HG03045 (cell line): ENCODE results near the gene TXN.
"Not testable (repeated sequence)": the region's sequence is repeated elsewhere in the genome, so short reads cannot be mapped to it uniquely, and the experiment has no call there.

Experiments used
- ATAC-seq: cut with Tn5 transposase; IDR thresholded peaks from one replicate; pipeline ENCODE4 v1.9.1; 2021; ENCODE audit warnings: mild to moderate bottlenecking, moderate library complexity; ENCODE audit not compliant: unreplicated experiment

TXN gene

GRCh38 chr9:110257956-110258355 is 1.6 kb upstream of the TXN start:
- no peak for ATAC-seq

GRCh38 chr9:110257097-110257841 is 962 bp upstream of the TXN start:
- ATAC-seq = no peak

GRCh38 chr9:110255463-110256379 is 586 bp downstream of the TXN start:
- ATAC-seq = peak; percentile 18

- ATAC-seq = no peak
Measured at GRCh38 chr9:110255034-110255462, 1.3 kb downstream of the TXN start.

- no peak for ATAC-seq
Measured at GRCh38 chr9:110254500-110254899, 1.8 kb downstream of the TXN start.

- ATAC-seq = no peak
Measured at GRCh38 chr9:110252509-110253139, 3.7 kb downstream of the TXN start.

GRCh38 chr9:110251770-110252169 is 4.5 kb downstream of the TXN start:
- not testable (repeated sequence) for ATAC-seq

DNA sequence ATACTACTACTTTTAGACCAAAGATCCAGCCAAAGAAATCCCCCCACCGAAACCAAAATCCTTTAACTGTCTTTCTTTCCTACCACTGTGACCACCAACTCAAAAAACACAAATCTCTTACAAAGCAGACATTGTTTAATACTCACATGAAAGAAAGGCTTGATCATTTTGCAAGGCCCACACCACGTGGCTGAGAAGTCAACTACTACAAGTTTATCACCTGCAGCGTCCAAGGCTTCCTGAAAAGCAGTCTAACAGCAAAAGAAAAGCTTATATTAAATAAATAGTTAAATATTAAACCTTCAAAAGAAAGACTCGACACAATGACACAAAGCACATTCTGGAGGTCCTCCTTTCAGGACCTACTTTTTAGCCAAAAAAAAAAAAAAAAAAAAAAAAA is 5.1 kb downstream of the TXN start:
- no peak for ATAC-seq

DNA sequence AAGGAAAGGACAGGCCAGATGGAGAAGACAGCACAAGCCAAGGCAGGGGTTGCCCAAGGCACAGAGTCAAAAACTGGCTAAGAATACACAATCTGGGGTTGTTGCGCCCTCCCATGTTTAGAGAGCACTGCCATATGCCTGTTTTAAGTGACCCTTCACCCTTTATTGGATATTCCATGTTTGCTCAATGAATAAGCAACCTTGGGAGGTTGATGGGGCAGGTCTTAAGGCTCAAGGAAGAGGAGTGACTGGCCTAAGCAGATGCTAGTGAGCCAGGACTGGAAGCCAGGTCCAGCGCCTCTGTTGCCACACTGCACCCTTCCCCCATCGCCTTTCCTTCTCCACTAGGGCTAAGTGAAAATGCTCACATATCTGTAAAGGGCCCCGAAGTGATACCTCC is 6.7 kb downstream of the TXN start:
- no peak for ATAC-seq

DNA sequence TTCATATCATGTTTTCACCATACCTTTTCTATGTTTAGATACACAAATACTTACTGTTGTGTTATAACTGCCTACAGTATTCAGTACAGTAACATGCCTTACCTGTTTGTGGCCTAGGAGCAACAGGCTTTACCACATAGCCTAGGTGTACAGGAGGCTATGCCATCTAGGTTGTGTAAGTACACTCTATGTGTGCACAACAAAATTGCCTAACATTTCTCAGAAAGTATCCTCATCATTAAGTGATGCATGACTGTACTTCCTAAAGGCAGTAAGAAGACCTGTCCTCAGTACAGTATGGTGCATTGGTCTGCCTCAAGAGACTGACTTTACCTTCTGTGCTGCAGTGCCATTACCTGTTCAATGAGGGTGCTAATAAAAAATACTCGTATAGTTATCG is 7.9 kb downstream of the TXN start:
- no peak for ATAC-seq

DNA sequence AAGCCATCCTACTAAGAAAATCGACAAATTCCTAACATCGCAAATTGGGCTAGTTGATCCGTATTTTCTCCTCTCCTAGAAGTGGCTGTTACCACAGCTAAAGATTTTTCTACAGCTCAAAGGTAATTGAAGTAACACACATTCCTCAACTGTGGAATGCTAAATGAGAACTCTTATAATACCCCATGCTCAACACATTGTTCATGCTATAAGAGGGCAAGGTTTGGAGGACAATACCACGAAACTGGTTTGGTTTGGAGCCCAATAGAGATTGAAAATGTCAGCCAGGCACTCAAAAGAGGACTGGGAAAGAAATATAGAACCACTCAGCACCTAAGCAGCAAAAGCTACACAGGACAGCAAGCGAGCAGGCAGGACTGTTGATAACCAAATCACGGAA is 10.1 kb downstream of the TXN start:
- no peak for ATAC-seq

DNA sequence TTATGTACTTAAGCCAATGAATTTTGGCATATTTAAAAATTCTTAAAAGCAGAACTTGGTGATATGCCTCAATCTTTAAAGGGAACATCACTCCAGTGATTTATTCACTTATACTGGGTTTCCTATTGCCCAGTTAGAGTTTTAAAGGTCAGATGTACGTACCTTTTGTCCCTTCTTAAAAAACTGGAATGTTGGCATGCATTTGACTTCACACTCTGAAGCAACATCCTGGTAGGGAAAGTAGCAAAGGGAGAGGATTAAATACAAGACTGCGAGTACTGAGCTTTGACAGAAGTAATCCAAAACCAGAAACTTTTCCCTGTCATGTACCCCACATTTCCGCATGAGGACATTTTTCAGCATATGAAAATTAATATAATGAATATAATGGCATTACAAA is 11.7 kb downstream of the TXN start:
- no peak for ATAC-seq

DNA sequence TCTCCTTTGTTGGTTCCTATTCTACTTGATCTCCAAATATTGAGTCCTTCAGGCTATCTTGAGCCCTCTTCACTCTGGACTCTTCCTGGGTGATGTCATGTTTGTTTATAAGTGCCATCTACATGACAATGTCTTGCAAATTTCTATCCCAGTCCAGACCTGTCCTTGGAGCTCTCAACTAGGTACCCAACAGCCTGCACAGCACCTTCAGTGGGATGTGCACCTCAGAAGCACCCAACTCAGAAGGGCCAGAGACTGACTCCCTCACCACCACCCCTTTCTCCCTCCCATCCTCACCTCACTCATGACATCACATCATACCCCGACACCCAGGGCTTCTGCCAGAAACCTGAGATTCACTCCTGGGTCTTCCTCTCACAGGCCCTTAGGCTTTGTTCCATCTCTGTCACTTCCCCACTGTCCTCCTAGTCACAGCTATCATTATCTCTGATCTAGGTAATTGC is 14.4 kb downstream of the TXN start:
- no peak for ATAC-seq

GRCh38 chr9:110241260-110241857 is 14.9 kb downstream of the TXN start:
- ATAC-seq = no peak

- ATAC-seq = no peak
Measured at GRCh38 chr9:110240198-110240597, 16.1 kb downstream of the TXN start.

- no peak for ATAC-seq
Measured at GRCh38 chr9:110228321-110228720, 28.0 kb downstream of the TXN start.

- no peak for ATAC-seq
Measured at GRCh38 chr9:110224583-110224982, 31.7 kb downstream of the TXN start.

GRCh38 chr9:110220809-110221208 is 35.5 kb downstream of the TXN start:
- ATAC-seq = no peak

GRCh38 chr9:110217656-110218099 is 38.6 kb downstream of the TXN start:
- ATAC-seq = no peak

DNA sequence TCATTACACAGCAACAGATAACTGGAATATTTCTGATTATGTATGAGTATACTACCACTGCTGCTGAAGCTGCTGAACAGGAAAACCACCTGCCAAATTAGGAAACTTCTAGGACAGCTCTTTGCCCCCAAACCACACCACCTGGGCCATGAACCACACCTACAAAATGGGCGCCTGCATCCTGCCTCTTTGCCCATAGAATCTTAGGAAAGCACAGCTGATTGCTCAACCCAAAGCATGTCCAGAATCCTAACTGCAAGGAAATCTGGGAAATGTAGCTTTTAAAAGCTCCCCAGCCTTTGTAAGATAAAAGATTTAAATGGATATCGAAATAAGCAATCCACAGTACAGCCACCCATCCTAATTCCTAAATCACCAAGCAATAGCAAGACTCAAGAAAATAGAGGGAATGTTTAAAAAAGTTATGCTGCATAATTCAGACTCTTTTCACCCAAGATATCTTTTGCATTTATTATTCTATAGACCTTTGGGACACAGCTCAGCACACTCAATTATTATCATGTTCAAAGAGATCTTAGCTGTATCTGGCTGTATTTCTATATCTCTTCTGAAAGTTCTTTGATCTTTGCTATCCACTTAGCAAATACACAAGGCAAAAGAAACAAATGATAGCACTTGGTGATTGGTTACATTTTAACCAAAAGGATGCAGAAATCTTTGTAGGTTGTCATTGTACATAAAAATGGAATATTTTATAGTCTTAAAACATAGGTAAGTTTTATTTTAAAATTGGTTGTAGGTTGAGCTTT is 41.5 kb downstream of the TXN start:
- ATAC-seq = no peak
